Mesothelial cell of epicardium (in vitro differentiated cells): ENCODE data around the gene SSBP3. TPM values are rescaled to one million over a fixed set of nuclear protein-coding genes. Genes with fewer than 3 reads are reported as not detected.

Source experiments
- DNase-seq, 2 experiments: peaks; one replicate each; pipeline ENCODE4 v3.0.0; 2021; ENCODE audit warnings: low spot score in 2 of 2; ENCODE audit not compliant: unreplicated experiment in 2 of 2
- H3K27ac Mint-ChIP-seq: 2 replicates; pipeline ENCODE4 v1.8.0; 2021; ENCODE audit warnings: mixed read lengths
- H3K27me3 Mint-ChIP-seq: 2 replicates; pipeline ENCODE4 v1.8.0; 2021; ENCODE audit warnings: low read depth, mixed read lengths
- H3K36me3 Mint-ChIP-seq: 2 replicates; pipeline ENCODE4 v1.8.0; 2021; ENCODE audit warnings: mixed read lengths
- H3K4me1 Mint-ChIP-seq: 2 replicates; pipeline ENCODE4 v1.8.0; 2021; ENCODE audit warnings: mixed read lengths
- H3K4me3 Mint-ChIP-seq: 2 replicates; pipeline ENCODE4 v1.8.0; 2021; ENCODE audit warnings: mild to moderate bottlenecking, moderate library complexity, mixed read lengths
- H3K9me3 Mint-ChIP-seq: 2 replicates; pipeline ENCODE4 v1.8.0; 2021; ENCODE audit warnings: mixed read lengths
- CTCF ChIP-seq: fragments of 200-600 bp; sonication (generic); IDR thresholded peaks from one replicate; pipeline ENCODE4 v1.5.0; 2021; ENCODE audit warnings: antibody characterized with exemption; ENCODE audit not compliant: unreplicated experiment
- total RNA-seq: library from RNA; stranded (reverse); gene quantifications from 3 replicates; pipeline ENCODE4 v1.2.1, GENCODE V29; 2021

SSBP3 gene
- total RNA-seq, 1 donor from 2014 or later, result 172 TPM

- peaks cover 47% of the 10 kb centered on the region for H3K36me3 Mint-ChIP-seq
- H3K27me3 Mint-ChIP-seq, result no peaks in the 10 kb centered on the region
- H3K4me3 Mint-ChIP-seq, result no peak overlapping the region
- H3K9me3 Mint-ChIP-seq, result no peaks in the 10 kb centered on the region
- no peak for DNase-seq
- TF ChIP-seq CTCF, result no peak
- H3K4me1 Mint-ChIP-seq, result peaks cover 3% of the 10 kb centered on the region
- no peak overlapping the region for H3K27ac Mint-ChIP-seq
These were observed 198.9 kb downstream of the SSBP3 start for GRCh38 chr1:54207287-54207686.

- DNase-seq, result no peak
- peaks cover 31% of the 10 kb centered on the region for H3K36me3 Mint-ChIP-seq
- no peaks in the 10 kb centered on the region for H3K9me3 Mint-ChIP-seq
- no peak for TF ChIP-seq CTCF
- H3K27ac Mint-ChIP-seq, result no peak overlapping the region
- H3K4me3 Mint-ChIP-seq, result no peak overlapping the region
- no peaks in the 10 kb centered on the region for H3K27me3 Mint-ChIP-seq
- H3K4me1 Mint-ChIP-seq, result peaks cover 22% of the 10 kb centered on the region
These were observed 202.0 kb downstream of the SSBP3 start for GRCh38 chr1:54204199-54204598.

- Mint-ChIP-seq H3K9me3 (no peaks in the 10 kb centered on the region), H3K27me3 (no peaks in the 10 kb centered on the region), H3K4me1 (peaks cover 25% of the 10 kb centered on the region), H3K36me3 (peaks cover 11% of the 10 kb centered on the region), H3K4me3 (peak overlapping the region; percentile 89), H3K27ac (peak overlapping the region; percentile 92)
- DNase-seq, result no peak
- TF ChIP-seq CTCF, result no peak
These were observed 205.6 kb downstream of the SSBP3 start for GRCh38 chr1:54200519-54200997.

- Mint-ChIP-seq H3K4me1 (peaks cover 25% of the 10 kb centered on the region), H3K27me3 (no peaks in the 10 kb centered on the region), H3K36me3 (peaks cover 4% of the 10 kb centered on the region), H3K4me3 (peak within 1 kb of the TSS; percentile 89), H3K27ac (peak within 1 kb of the TSS; percentile 92), H3K9me3 (no peaks in the 10 kb centered on the region)
- no peak for TF ChIP-seq CTCF
- peak; percentile 80 to 89 for DNase-seq
These were observed 206.3 kb downstream of the SSBP3 start, which contains the start of the genes CYB5RL and MRPL37 for GRCh38 chr1:54199765-54200518. TSS of gene CYB5RL (minus strand) at chr1:54200030. CDS start at chr1:54195616, 4,414 bp downstream. TSS of gene MRPL37 (plus strand) at chr1:54200167. CDS start at chr1:54200244, 77 bp downstream.

- peaks cover 3% of the 10 kb centered on the region for H3K36me3 Mint-ChIP-seq
- DNase-seq, result no peak
- H3K4me1 Mint-ChIP-seq, result peaks cover 25% of the 10 kb centered on the region
- H3K4me3 Mint-ChIP-seq, result peak overlapping the region; percentile 89
- H3K27me3 Mint-ChIP-seq, result no peaks in the 10 kb centered on the region
- H3K9me3 Mint-ChIP-seq, result no peaks in the 10 kb centered on the region
- peak overlapping the region; percentile 92 for H3K27ac Mint-ChIP-seq
- no peak for TF ChIP-seq CTCF
These were observed 206.9 kb downstream of the SSBP3 start for GRCh38 chr1:54199151-54199764.
